ENCODE measurements around the gene IL4R. TPM values are rescaled to one million over a fixed set of nuclear protein-coding genes. Genes with fewer than 3 reads are reported as not detected.

IL4R gene
- total and polyA plus RNA-seq, 10 of the 15 experiments (the other 5 are each of a cell fraction or from before 2014, with no cell fraction given) = 2.6 to 70.4 (median 36.6) TPM

DNA sequence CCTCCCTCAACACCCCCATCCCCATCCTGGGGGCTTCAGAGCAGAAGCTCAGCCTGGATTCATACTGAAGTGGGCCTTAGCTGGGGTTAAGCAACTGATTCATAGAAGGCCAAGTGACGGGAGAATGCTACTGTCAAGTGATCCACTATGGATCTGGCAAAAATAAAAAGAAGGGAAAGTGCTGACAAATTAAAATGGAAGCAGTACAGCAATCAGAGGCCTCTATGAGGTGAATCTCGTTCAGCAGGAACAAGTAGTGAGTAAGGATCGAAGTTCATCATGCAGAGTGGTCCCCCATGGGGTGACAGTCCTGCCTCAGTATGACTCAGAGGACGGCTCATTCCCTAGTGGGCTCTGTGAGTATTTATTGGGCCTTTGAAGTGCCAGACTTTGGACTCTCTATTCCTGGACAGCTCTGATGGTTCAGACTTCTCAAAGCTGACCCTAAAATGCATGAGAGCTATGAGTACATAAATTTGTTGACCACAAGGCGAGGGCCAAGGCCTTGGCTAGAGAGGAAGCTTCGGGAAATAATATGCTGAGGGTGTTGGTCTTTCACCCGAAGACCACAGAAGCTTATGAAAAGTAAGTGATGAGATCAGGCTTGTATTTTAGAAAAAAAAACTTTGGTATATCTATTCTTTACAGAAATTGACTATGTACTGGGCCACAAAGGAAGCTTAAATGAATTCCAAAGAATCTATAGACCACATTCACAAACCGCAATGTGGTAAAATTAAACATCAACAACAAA is 39.9 kb upstream of the IL4R start (continued):
- TF ChIP-seq ETV6 (conservative IDR thresholded peaks at IDR 0.05 in 1 of 2, IDR thresholded peaks at IDR 0.05 in 1 of 2; ENCODE audit: borderline replicate concordance in 1 of 2, low read depth in 1 of 2) (no peak; a peak in 1 of 4 replicates), TCF3 (IDR thresholded peaks at IDR 0.05; ENCODE audit: borderline replicate concordance, insufficient read depth, low read depth, low read length) (no peak), RAD51 (IDR thresholded peaks at IDR 0.05) (no peak), IKZF1 (conservative IDR thresholded peaks at IDR 0.05) (peak; percentile 80), HDGF (IDR thresholded peaks at IDR 0.05) (no peak), EED (IDR thresholded peaks at IDR 0.05; ENCODE audit: low read depth) (peak; percentile 20; the same call in 1 of the 2 replicates), BACH1 (IDR thresholded peaks at IDR 0.05; ENCODE audit: borderline replicate concordance) (no peak), ZNF384 (IDR thresholded peaks at IDR 0.05; ENCODE audit: borderline replicate concordance, low read depth, low read length) (no peak), RUNX3 (IDR thresholded peaks at IDR 0.05; ENCODE audit: low read length) (peak; percentile 93), YBX1 (IDR thresholded peaks at IDR 0.05) (no peak), LARP7 (IDR thresholded peaks at IDR 0.05) (no peak), RCOR1 (conservative IDR thresholded peaks at IDR 0.05; ENCODE audit: low read depth, low read length) (no peak), POU2F2 (IDR thresholded peaks at IDR 0.05; ENCODE audit: borderline replicate concordance, low read depth, low read length) (no peak)
- TF ChIP-seq, protein P1, sequence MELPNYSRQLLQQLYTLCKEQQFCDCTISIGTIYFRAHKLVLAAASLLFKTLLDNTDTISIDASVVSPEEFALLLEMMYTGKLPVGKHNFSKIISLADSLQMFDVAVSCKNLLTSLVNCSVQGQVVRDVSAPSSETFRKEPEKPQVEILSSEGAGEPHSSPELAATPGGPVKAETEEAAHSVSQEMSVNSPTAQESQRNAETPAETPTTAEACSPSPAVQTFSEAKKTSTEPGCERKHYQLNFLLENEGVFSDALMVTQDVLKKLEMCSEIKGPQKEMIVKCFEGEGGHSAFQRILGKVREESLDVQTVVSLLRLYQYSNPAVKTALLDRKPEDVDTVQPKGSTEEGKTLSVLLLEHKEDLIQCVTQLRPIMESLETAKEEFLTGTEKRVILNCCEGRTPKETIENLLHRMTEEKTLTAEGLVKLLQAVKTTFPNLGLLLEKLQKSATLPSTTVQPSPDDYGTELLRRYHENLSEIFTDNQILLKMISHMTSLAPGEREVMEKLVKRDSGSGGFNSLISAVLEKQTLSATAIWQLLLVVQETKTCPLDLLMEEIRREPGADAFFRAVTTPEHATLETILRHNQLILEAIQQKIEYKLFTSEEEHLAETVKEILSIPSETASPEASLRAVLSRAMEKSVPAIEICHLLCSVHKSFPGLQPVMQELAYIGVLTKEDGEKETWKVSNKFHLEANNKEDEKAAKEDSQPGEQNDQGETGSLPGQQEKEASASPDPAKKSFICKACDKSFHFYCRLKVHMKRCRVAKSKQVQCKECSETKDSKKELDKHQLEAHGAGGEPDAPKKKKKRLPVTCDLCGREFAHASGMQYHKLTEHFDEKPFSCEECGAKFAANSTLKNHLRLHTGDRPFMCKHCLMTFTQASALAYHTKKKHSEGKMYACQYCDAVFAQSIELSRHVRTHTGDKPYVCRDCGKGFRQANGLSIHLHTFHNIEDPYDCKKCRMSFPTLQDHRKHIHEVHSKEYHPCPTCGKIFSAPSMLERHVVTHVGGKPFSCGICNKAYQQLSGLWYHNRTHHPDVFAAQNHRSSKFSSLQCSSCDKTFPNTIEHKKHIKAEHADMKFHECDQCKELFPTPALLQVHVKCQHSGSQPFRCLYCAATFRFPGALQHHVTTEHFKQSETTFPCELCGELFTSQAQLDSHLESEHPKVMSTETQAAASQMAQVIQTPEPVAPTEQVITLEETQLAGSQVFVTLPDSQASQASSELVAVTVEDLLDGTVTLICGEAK (IDR thresholded peaks at IDR 0.05; ENCODE audit: borderline replicate concordance) = no peak
- TF ChIP-seq, protein P2, sequence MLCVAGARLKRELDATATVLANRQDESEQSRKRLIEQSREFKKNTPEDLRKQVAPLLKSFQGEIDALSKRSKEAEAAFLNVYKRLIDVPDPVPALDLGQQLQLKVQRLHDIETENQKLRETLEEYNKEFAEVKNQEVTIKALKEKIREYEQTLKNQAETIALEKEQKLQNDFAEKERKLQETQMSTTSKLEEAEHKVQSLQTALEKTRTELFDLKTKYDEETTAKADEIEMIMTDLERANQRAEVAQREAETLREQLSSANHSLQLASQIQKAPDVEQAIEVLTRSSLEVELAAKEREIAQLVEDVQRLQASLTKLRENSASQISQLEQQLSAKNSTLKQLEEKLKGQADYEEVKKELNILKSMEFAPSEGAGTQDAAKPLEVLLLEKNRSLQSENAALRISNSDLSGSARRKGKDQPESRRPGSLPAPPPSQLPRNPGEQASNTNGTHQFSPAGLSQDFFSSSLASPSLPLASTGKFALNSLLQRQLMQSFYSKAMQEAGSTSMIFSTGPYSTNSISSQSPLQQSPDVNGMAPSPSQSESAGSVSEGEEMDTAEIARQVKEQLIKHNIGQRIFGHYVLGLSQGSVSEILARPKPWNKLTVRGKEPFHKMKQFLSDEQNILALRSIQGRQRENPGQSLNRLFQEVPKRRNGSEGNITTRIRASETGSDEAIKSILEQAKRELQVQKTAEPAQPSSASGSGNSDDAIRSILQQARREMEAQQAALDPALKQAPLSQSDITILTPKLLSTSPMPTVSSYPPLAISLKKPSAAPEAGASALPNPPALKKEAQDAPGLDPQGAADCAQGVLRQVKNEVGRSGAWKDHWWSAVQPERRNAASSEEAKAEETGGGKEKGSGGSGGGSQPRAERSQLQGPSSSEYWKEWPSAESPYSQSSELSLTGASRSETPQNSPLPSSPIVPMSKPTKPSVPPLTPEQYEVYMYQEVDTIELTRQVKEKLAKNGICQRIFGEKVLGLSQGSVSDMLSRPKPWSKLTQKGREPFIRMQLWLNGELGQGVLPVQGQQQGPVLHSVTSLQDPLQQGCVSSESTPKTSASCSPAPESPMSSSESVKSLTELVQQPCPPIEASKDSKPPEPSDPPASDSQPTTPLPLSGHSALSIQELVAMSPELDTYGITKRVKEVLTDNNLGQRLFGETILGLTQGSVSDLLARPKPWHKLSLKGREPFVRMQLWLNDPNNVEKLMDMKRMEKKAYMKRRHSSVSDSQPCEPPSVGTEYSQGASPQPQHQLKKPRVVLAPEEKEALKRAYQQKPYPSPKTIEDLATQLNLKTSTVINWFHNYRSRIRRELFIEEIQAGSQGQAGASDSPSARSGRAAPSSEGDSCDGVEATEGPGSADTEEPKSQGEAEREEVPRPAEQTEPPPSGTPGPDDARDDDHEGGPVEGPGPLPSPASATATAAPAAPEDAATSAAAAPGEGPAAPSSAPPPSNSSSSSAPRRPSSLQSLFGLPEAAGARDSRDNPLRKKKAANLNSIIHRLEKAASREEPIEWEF (IDR thresholded peaks at IDR 0.05; ENCODE audit: insufficient replicate concordance, low read depth, low read length) = no peak
- TF ChIP-seq, protein P3, sequence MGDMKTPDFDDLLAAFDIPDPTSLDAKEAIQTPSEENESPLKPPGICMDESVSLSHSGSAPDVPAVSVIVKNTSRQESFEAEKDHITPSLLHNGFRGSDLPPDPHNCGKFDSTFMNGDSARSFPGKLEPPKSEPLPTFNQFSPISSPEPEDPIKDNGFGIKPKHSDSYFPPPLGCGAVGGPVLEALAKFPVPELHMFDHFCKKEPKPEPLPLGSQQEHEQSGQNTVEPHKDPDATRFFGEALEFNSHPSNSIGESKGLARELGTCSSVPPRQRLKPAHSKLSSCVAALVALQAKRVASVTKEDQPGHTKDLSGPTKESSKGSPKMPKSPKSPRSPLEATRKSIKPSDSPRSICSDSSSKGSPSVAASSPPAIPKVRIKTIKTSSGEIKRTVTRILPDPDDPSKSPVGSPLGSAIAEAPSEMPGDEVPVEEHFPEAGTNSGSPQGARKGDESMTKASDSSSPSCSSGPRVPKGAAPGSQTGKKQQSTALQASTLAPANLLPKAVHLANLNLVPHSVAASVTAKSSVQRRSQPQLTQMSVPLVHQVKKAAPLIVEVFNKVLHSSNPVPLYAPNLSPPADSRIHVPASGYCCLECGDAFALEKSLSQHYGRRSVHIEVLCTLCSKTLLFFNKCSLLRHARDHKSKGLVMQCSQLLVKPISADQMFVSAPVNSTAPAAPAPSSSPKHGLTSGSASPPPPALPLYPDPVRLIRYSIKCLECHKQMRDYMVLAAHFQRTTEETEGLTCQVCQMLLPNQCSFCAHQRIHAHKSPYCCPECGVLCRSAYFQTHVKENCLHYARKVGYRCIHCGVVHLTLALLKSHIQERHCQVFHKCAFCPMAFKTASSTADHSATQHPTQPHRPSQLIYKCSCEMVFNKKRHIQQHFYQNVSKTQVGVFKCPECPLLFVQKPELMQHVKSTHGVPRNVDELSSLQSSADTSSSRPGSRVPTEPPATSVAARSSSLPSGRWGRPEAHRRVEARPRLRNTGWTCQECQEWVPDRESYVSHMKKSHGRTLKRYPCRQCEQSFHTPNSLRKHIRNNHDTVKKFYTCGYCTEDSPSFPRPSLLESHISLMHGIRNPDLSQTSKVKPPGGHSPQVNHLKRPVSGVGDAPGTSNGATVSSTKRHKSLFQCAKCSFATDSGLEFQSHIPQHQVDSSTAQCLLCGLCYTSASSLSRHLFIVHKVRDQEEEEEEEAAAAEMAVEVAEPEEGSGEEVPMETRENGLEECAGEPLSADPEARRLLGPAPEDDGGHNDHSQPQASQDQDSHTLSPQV (IDR thresholded peaks at IDR 0.05) = peak; percentile 80; the same call in 1 of the 2 replicates
